Panc1 (cell line): ENCODE data around the gene CACNA1D. TPM values are rescaled to one million over a fixed set of nuclear protein-coding genes. Genes with fewer than 3 reads are reported as not detected.

Source experiments
- ATAC-seq: fragments of 200-7000 bp; cut with Tn5 transposase; 2 replicates; pipeline ENCODE4 v1.9.1; 2020; ENCODE audit warnings: mild to moderate bottlenecking, moderate library complexity
- BruUV-seq: library from RNA; stranded (reverse); fragments of 400-500 nt; replicated peaks from 2 replicates; lab custom pipeline; 2021; lab: Mats Ljungman, UMichigan
- CTCF ChIA-PET: fragments of 300-600 bp; sonication (Branson Sonifier 250); formaldehyde crosslinking; loops from one replicate; lab custom pipeline; 2022; ENCODE audit warnings: antibody characterized with exemption; lab: Charles Lee
- POLR2A ChIA-PET: fragments of 300-600 bp; sonication (Branson Sonifier 250); formaldehyde crosslinking; loops from one replicate; lab custom pipeline; 2022; ENCODE audit warnings: antibody characterized with exemption; lab: Charles Lee
- DNase-seq: peaks from one replicate; pipeline ENCODE4 v3.0.0-alpha.2; 2010; ENCODE audit warnings: low read depth, low spot score
- H3K27ac ChIP-seq: 2 replicates; pipeline ENCODE4 v1.5.1; 2011; ENCODE audit warnings: mild to moderate bottlenecking, low read length, inconsistent platforms
- H3K27me3 ChIP-seq: fragments of 200-500 bp; sonication (Bioruptor generic); 2 replicates; pipeline ENCODE4 v1.6.0; 2014; ENCODE audit warnings: low read length, inconsistent platforms; ENCODE audit not compliant: control insufficient read depth, insufficient read depth
- H3K36me3 ChIP-seq: fragments of 200-500 bp; sonication (Bioruptor generic); 2 replicates; pipeline ENCODE4 v1.5.1; 2014; ENCODE audit warnings: inconsistent platforms, mild to moderate bottlenecking, low read length, moderate library complexity; ENCODE audit not compliant: control insufficient read depth, insufficient read depth
- H3K4me1 ChIP-seq: 2 replicates; pipeline ENCODE4 v1.5.1; 2011; ENCODE audit warnings: inconsistent platforms, mild to moderate bottlenecking, low read length, moderate library complexity; ENCODE audit not compliant: control insufficient read depth, insufficient read depth
- H3K4me3 ChIP-seq, 2 experiments: 2 replicates each; pipeline ENCODE4 v1.5.1; 2011 to 2012; ENCODE audit warnings: low read depth in 2 of 2, low read length in 2 of 2, mild to moderate bottlenecking in 2 of 2, inconsistent platforms in 1 of 2, moderate library complexity in 1 of 2
- H3K9me3 ChIP-seq: fragments of 200-500 bp; sonication (Bioruptor generic); 2 replicates; pipeline ENCODE4 v1.5.1; 2014; ENCODE audit warnings: low read depth, mild to moderate bottlenecking, inconsistent platforms, low read length, moderate library complexity; ENCODE audit not compliant: control insufficient read depth, insufficient read depth
- CTCF ChIP-seq: fragments of 450-650 bp; IDR thresholded peaks from 2 replicates; pipeline ENCODE4 v1.5.1; 2017; ENCODE audit warnings: mild to moderate bottlenecking
- POLR2AphosphoS5 ChIP-seq: IDR thresholded peaks from 2 replicates; pipeline ENCODE4 v1.6.1; 2012; ENCODE audit warnings: mild to moderate bottlenecking, low read depth, low read length, moderate library complexity
- REST ChIP-seq, 2 experiments: IDR thresholded peaks; 2 replicates each; pipeline ENCODE4 v1.6.1; 2011 to 2012; ENCODE audit warnings: low read depth in 2 of 2, control low read depth in 1 of 2, low read length in 1 of 2, mild to moderate bottlenecking in 1 of 2, moderate library complexity in 1 of 2; ENCODE audit not compliant: insufficient read depth in 1 of 2
- SIN3A ChIP-seq: IDR thresholded peaks from 2 replicates; pipeline ENCODE4 v1.6.1; 2012; ENCODE audit warnings: low read depth, mild to moderate bottlenecking, low read length, moderate library complexity, borderline replicate concordance; ENCODE audit not compliant: insufficient read depth
- TCF7L2 ChIP-seq: IDR thresholded peaks from 2 replicates; pipeline ENCODE4 v1.6.1; 2011; ENCODE audit warnings: mild to moderate bottlenecking, low read depth, low read length, inconsistent platforms
- in situ Hi-C: cut with HindIII; loops from 2 replicates; pipeline ENCODE4 v1.10.0; 2016; ENCODE audit warnings: low sequenced_read_pairs, low pct_unique_long_range_greater_than_20kb
- intact Hi-C: fragments of 100-400 bp; cut with micrococcal nuclease; formaldehyde crosslinking; loops from one replicate; pipeline ENCODE4 v1.10.0; 2022; ENCODE audit not compliant: unreplicated experiment
- total RNA-seq: library from RNA; stranded (reverse); gene quantifications from one replicate; pipeline ENCODE4 v1.2.1, GENCODE V29; 2021; ENCODE audit not compliant: unreplicated experiment

CACNA1D gene
- total RNA-seq, 1 experiment from 2014 or later: 23.0 TPM

GRCh38 chr3:53519065-53519709, 24.8 kb downstream of the CACNA1D start:
- no peaks in the 10 kb centered on the region for H3K36me3 ChIP-seq
- ATAC-seq (peak; percentile 76), DNase-seq (no peak)
- POLR2A ChIA-PET: no interaction called here
- intact Hi-C loops: no loop called here
- no TSS peak for BruUV-seq
- CTCF ChIA-PET: no interaction called here
- in situ Hi-C loops: no loop called here
- peak overlapping the region; percentile 92 for H3K27ac ChIP-seq
- H3K9me3 ChIP-seq: no peaks in the 10 kb centered on the region
- H3K4me3 ChIP-seq: peak overlapping the region in 1 of 2 experiments; percentile 50; a peak in 2 of 4 replicates
- H3K27me3 ChIP-seq: no peaks in the 10 kb centered on the region
- no peak for TF ChIP-seq REST (IDR thresholded peaks at IDR 0.05; ENCODE audit: insufficient read depth in 1 of 2, low read depth in 2 of 2, low read length in 1 of 2)
- TF ChIP-seq POLR2AphosphoS5: peak; percentile 27; the same call in 1 of the 2 replicates
- TF ChIP-seq SIN3A: no peak
- TF ChIP-seq TCF7L2: no peak
- peaks cover 25% of the 10 kb centered on the region for H3K4me1 ChIP-seq

- peak overlapping the region; percentile 68; the same call in 1 of the 2 replicates for H3K27ac ChIP-seq
- CTCF ChIA-PET: no interaction called here
Observed at GRCh38 chr3:53523346-53523745, 28.9 kb downstream of the CACNA1D start.

More at GRCh38 chr3:53523346-53523745, 28.9 kb downstream of the CACNA1D start:
- H3K27me3 ChIP-seq: no peaks in the 10 kb centered on the region
- BruUV-seq: no TSS peak
- H3K9me3 ChIP-seq: no peaks in the 10 kb centered on the region
- no peaks in the 10 kb centered on the region for H3K36me3 ChIP-seq
- H3K4me1 ChIP-seq: peaks cover 17% of the 10 kb centered on the region
- in situ Hi-C loops: no loop called here
- ATAC-seq (no peak), DNase-seq (no peak)
- POLR2A ChIA-PET: no interaction called here
- intact Hi-C loops: no loop called here
- TF ChIP-seq REST (IDR thresholded peaks at IDR 0.05; ENCODE audit: insufficient read depth in 1 of 2, low read depth in 2 of 2, low read length in 1 of 2): no peak
- no peak for TF ChIP-seq CTCF
- no peak for TF ChIP-seq POLR2AphosphoS5
- no peak for TF ChIP-seq SIN3A
- TF ChIP-seq TCF7L2: no peak
- H3K4me3 ChIP-seq: no peak overlapping the region
